ENCODE data around the gene RAG2.

Gene RAG2

DNA sequence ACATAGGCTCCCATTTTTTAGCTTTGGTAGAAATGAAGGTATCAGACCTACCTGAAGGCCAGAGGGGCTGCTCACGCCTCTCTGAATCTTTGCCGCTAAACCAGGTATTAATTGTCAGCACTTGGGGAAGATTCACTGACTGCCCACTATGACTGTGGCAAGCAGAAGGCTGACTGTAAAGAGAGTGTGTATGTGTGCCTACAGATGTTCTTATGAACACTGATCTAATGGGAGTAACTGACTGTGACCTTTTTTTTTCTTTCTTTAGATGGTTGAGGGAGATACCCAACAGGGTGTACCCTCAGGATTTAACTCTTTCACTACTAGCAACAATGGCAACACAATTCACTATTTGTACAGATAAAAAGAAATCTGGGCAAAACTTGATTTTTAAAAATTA lies at the start of gene RAG2:
TSS of gene RAG2 (minus strand) at position 186 of the 400 bp plus-strand sequence. CDS start 4,068 bp downstream, outside the sequence.
- no peak for DNase-seq

DNA sequence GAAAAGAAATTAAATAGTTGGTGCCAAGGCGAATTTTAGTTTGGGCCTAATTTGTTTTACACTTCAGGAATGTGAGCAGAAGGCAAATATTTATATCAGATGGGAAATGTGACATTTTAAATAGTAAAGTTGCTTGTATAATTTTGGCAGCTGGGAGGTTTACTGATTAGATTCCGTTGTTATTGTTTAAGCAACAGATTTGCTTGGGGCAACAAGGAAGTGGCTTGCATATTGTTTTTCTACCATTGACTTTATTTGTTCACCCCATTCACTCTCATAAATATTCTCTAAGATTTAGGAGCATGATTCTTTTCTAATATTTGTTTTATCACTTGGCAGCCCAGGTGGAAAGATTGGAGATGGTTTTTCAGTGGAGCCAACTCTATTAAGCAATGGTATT lies 40.5 kb upstream of the RAG2 start:
- DNase-seq, result no peak

DNA sequence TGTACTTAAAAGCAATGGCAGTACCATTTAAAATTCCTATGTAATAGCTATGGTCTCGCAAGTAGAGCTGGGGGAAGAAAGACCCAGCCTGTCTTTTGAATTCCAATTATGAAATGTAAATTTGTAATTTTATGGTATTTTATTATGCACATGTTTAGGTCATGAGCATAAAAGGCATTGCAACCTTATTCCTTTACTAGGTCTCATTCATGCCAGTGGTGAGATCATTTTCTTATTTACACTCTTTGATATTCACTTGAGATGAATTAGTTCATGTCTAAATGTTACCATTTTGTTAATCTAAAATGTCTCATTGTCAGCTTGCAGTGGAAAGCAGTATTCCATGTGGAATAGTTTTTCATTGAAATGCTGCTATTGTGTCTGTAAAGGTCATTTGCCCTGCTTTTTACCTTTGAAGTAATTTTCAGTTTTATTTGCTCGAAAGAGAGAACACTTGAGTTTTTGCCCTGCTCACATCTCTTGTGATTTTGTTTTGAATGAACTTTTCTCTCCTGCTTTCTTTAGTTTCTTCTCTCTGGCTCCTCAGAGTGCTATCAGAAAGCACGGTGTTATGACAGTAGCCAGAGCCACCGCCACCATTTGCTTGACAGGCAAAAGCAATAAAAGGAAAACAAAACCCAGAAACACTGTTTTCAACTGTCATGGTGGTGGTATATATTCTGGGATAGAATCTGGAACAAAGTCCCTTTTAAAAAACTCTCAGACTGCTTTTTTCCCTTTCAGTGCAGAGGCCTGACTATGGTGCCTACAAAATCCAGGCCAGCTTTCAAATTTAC lies 37.2 kb upstream of the RAG2 start:
- DNase-seq, result no peak

DNA sequence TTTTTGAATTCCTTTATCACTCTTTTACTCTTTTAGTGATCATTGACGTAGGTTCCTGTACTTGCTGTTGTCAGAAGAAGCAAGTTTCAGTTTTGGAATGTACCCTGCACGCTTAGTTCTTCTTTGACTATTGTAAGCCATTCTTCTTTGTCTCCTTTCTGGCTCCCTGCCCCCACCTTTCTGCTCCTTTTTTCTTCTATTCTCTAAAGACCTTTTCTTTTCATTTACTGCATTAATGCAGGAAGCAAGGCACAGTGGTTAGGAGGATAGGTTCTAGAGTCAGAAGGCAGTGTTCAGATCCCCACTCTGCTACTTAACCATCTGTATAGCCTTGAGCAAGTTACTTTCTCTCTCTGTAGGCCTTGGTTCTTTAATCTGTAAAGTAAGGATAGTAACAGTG lies 33.7 kb upstream of the RAG2 start:
- no peak for DNase-seq

- no peak for DNase-seq
Observed at GRCh38 chr11:36628765-36629244, 30.8 kb upstream of the RAG2 start.

GRCh38 chr11:36628141-36628540 lies 30.1 kb upstream of the RAG2 start:
- no peak for DNase-seq

- DNase-seq, result no peak
Observed at GRCh38 chr11:36627471-36627870, 29.4 kb upstream of the RAG2 start.

- DNase-seq, result no peak
Observed at GRCh38 chr11:36627006-36627405, 29.0 kb upstream of the RAG2 start.

DNA sequence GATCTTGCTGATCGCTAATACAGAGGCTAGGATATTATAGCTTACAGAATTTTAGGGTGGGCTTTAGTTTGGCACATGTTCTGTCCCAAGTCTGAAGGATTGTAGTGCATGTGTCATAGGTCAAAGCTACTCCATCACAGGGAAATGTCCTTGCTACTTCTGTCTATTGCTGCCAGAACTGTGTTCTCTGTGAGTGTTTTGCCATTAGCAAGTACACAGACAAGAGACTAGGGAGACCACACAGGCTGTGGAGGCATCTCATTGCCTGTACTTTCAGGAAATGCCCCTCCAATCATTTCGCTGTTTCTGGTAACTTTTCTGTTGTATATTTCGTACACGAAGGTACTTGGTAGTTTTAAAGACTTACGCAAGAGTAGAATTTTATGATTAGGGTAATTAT lies 25.5 kb upstream of the RAG2 start:
- DNase-seq, result no peak

- DNase-seq, result peak; percentile 1 to 19
Observed at GRCh38 chr11:36622431-36623136, 24.5 kb upstream of the RAG2 start.

GRCh38 chr11:36620246-36620645 lies 22.2 kb upstream of the RAG2 start:
- no peak for DNase-seq

- DNase-seq, result peak in 1 of 2 experiments; percentile 53
Observed at GRCh38 chr11:36619502-36619901, 21.5 kb upstream of the RAG2 start.

DNA sequence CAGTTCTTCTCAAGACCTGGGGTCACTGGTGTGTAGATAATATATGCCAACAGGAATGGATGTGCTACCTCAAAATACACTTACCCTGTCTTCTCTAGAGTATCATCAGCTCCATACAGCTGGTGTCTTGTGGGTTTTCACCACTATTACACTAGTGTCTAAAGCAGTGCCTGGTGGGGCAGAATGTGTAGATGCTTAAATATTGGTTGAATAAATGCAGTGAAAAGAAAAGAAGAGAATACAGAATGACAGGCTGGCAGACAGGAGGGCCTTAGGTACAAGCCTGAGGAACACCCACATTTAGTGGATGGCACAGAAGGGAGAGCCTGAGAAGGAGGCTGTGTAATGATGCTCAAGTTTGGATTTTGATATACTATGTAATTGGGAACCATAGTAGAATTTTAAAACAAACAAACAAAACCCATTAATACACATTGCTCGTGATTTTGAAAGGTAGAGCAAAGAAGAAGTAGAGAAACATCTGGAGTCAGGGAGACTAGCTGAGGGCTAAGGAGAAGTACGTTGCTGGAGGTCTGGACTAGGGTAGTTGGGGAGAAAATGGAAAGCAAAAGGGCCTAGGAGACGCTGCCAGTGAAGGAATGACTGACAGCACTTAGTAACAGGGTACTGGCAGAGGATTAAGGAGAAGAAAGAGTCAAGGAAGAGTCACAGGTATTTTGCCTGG lies 20.5 kb upstream of the RAG2 start:
- no peak for DNase-seq

- no peak for DNase-seq
Observed at GRCh38 chr11:36617543-36618362, 19.7 kb upstream of the RAG2 start.

DNA sequence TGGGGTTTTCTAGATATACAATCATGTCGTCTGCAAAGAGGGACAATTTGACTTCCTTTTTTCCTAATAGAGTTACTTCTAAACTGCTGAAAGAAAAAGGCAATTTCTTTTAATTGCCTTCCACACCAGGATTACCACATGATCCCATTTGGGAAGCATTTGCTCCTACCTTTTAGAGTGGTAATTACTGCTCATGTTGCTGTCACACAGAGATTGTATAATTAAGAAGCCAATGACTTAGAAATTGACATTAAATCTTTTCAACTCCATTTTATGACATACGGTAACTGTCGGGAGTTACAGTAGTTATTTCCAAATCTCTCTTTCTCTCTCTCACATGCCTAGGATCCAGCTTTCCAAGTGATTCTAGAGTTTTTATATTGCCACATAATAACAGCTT lies 17.8 kb upstream of the RAG2 start:
- DNase-seq, result no peak

DNA sequence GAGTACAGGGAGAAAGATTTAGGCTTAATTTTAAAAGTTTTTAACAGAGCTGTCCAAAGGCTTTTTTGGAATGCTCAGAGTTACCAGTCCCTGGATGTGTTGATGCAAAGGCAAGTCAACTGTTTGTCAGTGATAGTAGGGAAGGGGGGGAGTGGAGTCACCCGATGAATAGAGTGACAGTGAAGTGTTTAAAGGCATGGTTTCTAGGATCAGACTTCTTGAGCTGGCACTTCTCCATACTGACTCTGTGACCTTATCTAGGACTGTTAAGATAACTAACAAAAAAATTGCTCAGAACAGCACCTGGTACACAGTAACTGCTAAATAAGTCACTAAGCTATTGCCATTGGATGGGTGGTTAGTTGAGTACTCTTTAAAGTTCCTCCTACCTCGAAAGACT lies 11.3 kb upstream of the RAG2 start:
- DNase-seq, result no peak

- no peak for DNase-seq
Observed at GRCh38 chr11:36608491-36609199, 10.6 kb upstream of the RAG2 start.

GRCh38 chr11:36605221-36606216 lies 7.5 kb upstream of the RAG2 start:
- DNase-seq, result no peak

DNA sequence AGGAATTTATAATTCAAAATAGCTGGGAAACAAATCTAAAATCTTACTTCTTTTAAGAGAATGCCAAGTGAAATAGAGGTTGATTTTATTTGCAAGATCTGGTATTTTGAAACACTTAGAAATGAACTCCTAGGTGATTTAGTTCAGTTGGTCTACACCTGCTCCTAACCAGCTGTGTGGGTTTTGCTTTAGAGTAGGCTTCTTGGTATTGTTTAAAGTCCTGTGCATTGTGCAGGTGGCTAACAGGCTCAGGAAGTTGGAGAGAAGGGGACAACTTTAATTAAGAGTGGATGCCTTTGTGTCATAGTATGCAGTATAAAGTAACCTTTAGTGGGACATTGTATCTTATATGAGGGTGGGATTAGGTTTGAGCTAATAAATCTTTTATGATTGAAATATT lies 4.1 kb upstream of the RAG2 start:
- DNase-seq, result no peak

DNA sequence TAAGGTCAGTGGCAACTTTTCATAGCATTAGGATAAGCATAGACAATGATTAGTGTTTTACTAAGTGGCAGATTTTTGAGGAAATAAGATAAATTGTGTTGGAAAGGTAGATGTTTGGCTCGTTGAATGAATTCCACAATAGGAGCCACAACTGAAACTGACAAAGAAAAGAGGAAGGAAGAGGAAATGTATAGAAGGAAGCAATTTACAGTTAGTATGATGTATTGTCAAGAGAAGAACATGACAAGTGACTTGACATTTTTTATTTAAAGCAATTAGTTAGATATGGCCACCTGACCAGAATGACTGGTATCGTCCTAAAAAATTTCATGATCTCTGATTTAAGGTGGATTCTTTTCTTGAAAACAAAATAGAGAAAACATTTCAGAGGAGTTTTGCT lies 3.1 kb upstream of the RAG2 start:
- no peak for DNase-seq

DNA sequence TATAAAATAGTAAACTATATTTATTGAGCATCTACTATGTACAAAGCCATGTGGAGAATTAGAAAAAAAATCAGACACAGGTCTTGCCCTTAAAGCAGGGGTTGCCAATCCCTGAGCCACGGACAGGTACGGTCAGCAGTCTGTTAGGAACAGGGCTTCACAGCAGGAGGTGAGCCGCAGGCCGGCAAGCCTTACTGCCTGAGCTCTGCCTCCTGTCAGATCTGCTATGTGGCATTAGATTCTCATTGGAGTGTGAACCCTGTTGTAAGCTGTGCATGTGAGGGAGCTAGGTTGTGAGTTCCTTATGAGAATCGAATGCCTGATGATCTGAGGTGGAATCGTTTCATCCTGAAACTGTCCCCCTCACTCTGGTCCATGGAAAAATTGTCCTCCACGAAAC lies 2.1 kb upstream of the RAG2 start:
- no peak for DNase-seq
